OCI-LY1 (cell line): Measurements from ENCODE around the gene ALX4.

Experiments used
- H2AFZ ChIP-seq: fragments of 200-600 bp; sonication (generic), shearing (Covaris generic); 2 replicates; pipeline ENCODE4 v1.6.0; 2014; ENCODE audit warnings: antibody characterized with exemption, mild to moderate bottlenecking, low read length
- H3F3A ChIP-seq: fragments of 200-600 bp; sonication (generic), shearing (Covaris generic); 2 replicates; pipeline ENCODE4 v1.6.0; 2014; ENCODE audit warnings: mild to moderate bottlenecking, antibody characterized with exemption, low read length, moderate library complexity; ENCODE audit not compliant: insufficient read depth
- H3K27ac ChIP-seq: fragments of 200-600 bp; sonication (generic); 2 replicates; pipeline ENCODE4 v1.5.1; 2014; ENCODE audit warnings: low read length, mixed run types, mild to moderate bottlenecking, low read depth; ENCODE audit not compliant: poor library complexity, severe bottlenecking
- H3K27me3 ChIP-seq: fragments of 200-600 bp; sonication (generic); 2 replicates; pipeline ENCODE4 v1.6.0; 2014; ENCODE audit warnings: antibody characterized with exemption, mild to moderate bottlenecking, low read length, moderate library complexity; ENCODE audit not compliant: insufficient read depth
- H3K36me3 ChIP-seq: fragments of 200-600 bp; sonication (generic); 2 replicates; pipeline ENCODE4 v1.6.1; 2014; ENCODE audit warnings: mild to moderate bottlenecking, antibody characterized with exemption, low read length, moderate library complexity, mixed read lengths; ENCODE audit not compliant: insufficient read depth
- H3K4me1 ChIP-seq: fragments of 200-600 bp; sonication (generic); 2 replicates; pipeline ENCODE4 v1.5.1; 2014; ENCODE audit warnings: mild to moderate bottlenecking, low read length, moderate library complexity; ENCODE audit not compliant: insufficient read depth, severe bottlenecking
- H3K4me2 ChIP-seq: fragments of 200-600 bp; sonication (generic), shearing (Covaris generic); 2 replicates; pipeline ENCODE4 v1.6.1; 2014; ENCODE audit warnings: low read length
- H3K4me3 ChIP-seq: fragments of 200-600 bp; sonication (generic); 2 replicates; pipeline ENCODE4 v1.5.1; 2014; ENCODE audit warnings: low read length, low read depth, mild to moderate bottlenecking, mixed read lengths; ENCODE audit not compliant: poor library complexity, severe bottlenecking
- H3K79me2 ChIP-seq: fragments of 200-600 bp; shearing (Covaris generic); 2 replicates; pipeline ENCODE4 v1.6.1; 2016; ENCODE audit warnings: mixed run types, low read length, mixed read lengths; ENCODE audit not compliant: insufficient read depth
- H3K9ac ChIP-seq: fragments of 200-600 bp; sonication (generic), shearing (Covaris generic); 2 replicates; pipeline ENCODE4 v1.6.1; 2014; ENCODE audit warnings: mild to moderate bottlenecking, low read length, mixed read lengths
- H3K9me2 ChIP-seq: fragments of 200-600 bp; sonication (generic), shearing (Covaris generic); 2 replicates; pipeline ENCODE4 v1.6.1; 2014; ENCODE audit warnings: low read depth, mild to moderate bottlenecking, low read length, mixed read lengths
- H3K9me3 ChIP-seq: fragments of 200-600 bp; shearing (Covaris generic); 2 replicates; pipeline ENCODE4 v1.6.1; 2014; ENCODE audit warnings: low read length, mixed read lengths
- H4K20me1 ChIP-seq: fragments of 200-600 bp; sonication (generic), shearing (Covaris generic); 2 replicates; pipeline ENCODE4 v1.6.0; 2016; ENCODE audit warnings: mild to moderate bottlenecking, low read length; ENCODE audit not compliant: insufficient read depth
- EZH2 ChIP-seq: fragments of 200-600 bp; sonication (generic), shearing (Covaris generic); IDR thresholded peaks from 2 replicates; pipeline ENCODE4 v1.8.0; 2017; ENCODE audit warnings: borderline replicate concordance, mixed run types, mild to moderate bottlenecking, antibody characterized with exemption, low read length, moderate library complexity, mixed read lengths
- TF ChIP-seq, protein P1 (sequence below): fragments of 200-600 bp; sonication (generic), shearing (Covaris generic); IDR thresholded peaks from 2 replicates; pipeline ENCODE4 v1.5.1; 2017; ENCODE audit warnings: mild to moderate bottlenecking, antibody characterized with exemption, low read length, moderate library complexity, mixed read lengths

ALX4 gene

GRCh38 chr11:44223238-44223637 is 86.7 kb downstream of the ALX4 start:
- H3K9ac ChIP-seq: no peak overlapping the region
- no peak overlapping the region for H3K4me2 ChIP-seq
- no peaks in the 10 kb centered on the region for H3F3A ChIP-seq
- H3K4me3 ChIP-seq: no peak overlapping the region
- no peak overlapping the region for H2AFZ ChIP-seq
- H4K20me1 ChIP-seq: no peaks in the 10 kb centered on the region
- H3K4me1 ChIP-seq: no peaks in the 10 kb centered on the region
- no peaks in the 10 kb centered on the region for H3K27me3 ChIP-seq
- H3K9me3 ChIP-seq: no peaks in the 10 kb centered on the region
- no peak overlapping the region for H3K27ac ChIP-seq
- H3K36me3 ChIP-seq: no peaks in the 10 kb centered on the region
- no peaks in the 10 kb centered on the region for H3K79me2 ChIP-seq
- TF ChIP-seq, protein P1, sequence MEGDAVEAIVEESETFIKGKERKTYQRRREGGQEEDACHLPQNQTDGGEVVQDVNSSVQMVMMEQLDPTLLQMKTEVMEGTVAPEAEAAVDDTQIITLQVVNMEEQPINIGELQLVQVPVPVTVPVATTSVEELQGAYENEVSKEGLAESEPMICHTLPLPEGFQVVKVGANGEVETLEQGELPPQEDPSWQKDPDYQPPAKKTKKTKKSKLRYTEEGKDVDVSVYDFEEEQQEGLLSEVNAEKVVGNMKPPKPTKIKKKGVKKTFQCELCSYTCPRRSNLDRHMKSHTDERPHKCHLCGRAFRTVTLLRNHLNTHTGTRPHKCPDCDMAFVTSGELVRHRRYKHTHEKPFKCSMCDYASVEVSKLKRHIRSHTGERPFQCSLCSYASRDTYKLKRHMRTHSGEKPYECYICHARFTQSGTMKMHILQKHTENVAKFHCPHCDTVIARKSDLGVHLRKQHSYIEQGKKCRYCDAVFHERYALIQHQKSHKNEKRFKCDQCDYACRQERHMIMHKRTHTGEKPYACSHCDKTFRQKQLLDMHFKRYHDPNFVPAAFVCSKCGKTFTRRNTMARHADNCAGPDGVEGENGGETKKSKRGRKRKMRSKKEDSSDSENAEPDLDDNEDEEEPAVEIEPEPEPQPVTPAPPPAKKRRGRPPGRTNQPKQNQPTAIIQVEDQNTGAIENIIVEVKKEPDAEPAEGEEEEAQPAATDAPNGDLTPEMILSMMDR: no peak
- no peak for TF ChIP-seq EZH2
- no peaks in the 10 kb centered on the region for H3K9me2 ChIP-seq

DNA sequence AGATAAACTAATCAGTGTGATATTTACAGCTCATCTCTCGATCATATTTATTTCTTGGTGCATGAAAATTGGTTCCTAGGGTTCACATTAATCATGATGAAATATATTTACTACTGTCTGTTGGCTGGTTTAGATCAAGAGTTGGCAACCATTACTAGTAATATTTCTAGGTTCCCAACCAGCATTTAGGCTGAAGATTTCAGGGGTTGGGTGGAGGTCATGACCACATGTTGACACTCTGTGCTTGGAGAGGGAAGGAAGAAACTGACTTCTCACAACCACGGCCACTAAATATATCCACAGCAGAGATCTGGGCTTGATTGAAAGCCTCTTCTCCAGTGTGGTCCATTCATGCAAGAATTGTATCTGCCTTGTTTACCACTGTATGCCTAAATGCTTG is 87.9 kb downstream of the ALX4 start:
- TF ChIP-seq, protein P1: no peak
- TF ChIP-seq EZH2: no peak
- Histone ChIP-seq H3F3A (no peaks in the 10 kb centered on the region), H3K27me3 (no peaks in the 10 kb centered on the region), H3K4me1 (no peaks in the 10 kb centered on the region), H3K9me2 (no peaks in the 10 kb centered on the region), H3K4me3 (no peak overlapping the region), H3K9ac (no peak overlapping the region), H3K9me3 (no peaks in the 10 kb centered on the region), H3K27ac (no peak overlapping the region), H3K36me3 (no peaks in the 10 kb centered on the region), H3K4me2 (no peak overlapping the region), H2AFZ (no peak overlapping the region), H3K79me2 (no peaks in the 10 kb centered on the region), H4K20me1 (no peaks in the 10 kb centered on the region)

DNA sequence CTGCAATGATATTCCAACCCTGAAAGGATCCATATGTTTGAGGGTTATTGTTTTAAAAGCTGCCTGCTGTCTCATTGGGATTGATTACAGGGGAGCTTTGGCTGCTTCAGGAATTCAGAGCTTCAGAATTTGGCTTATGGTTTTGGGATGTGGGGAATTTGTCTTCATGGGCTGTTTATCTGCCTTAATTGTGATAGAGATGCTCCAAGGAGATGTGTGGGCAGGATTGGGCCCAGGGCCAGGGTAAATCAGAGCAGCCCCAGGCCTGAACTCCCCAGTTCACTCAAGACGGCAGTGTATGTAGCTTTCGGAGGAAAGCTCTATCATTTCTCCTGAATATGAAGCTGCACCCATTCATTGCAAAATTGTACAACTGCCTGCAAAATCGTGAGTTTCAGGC is 88.5 kb downstream of the ALX4 start:
- Histone ChIP-seq H2AFZ (no peak overlapping the region), H4K20me1 (no peaks in the 10 kb centered on the region), H3F3A (no peaks in the 10 kb centered on the region), H3K9me3 (no peaks in the 10 kb centered on the region), H3K27ac (no peak overlapping the region), H3K9me2 (no peaks in the 10 kb centered on the region), H3K9ac (no peak overlapping the region), H3K36me3 (no peaks in the 10 kb centered on the region), H3K4me1 (no peaks in the 10 kb centered on the region), H3K79me2 (no peaks in the 10 kb centered on the region), H3K27me3 (no peaks in the 10 kb centered on the region), H3K4me2 (no peak overlapping the region), H3K4me3 (no peak overlapping the region)
- TF ChIP-seq, protein P1: no peak
- TF ChIP-seq EZH2: no peak
